Common myeloid progenitor, CD34-positive (primary cell): ENCODE results near the gene SLFN14.
"Not testable (repeated sequence)": the region's sequence is repeated elsewhere in the genome, so short reads cannot be mapped to it uniquely, and the experiment has no call there.

ENCODE experiments used
- CTCF ChIA-PET: fragments of 350-600 bp; sonication (Branson Sonifier 250); formaldehyde crosslinking; loops from one replicate; lab custom pipeline; 2021; ENCODE audit warnings: antibody characterized with exemption; lab: Charles Lee
- POLR2A ChIA-PET: fragments of 350-600 bp; sonication (Branson Sonifier 250); formaldehyde crosslinking; loops from one replicate; lab custom pipeline; 2021; ENCODE audit warnings: antibody characterized with exemption; lab: Charles Lee
- DNase-seq, 3 donors: peaks; one replicate each; pipeline versions ENCODE4 v3.0.0 to v3.0.0-alpha.2; 2013
- H3K27ac ChIP-seq, 2 experiments: 1 replicate in 1 of 2; 2 replicates in 1 of 2; pipeline ENCODE4 v1.7.0; 2013; ENCODE audit warnings: inconsistent platforms in 2 of 2, low read length in 2 of 2, mild to moderate bottlenecking in 2 of 2, low read depth in 1 of 2, moderate library complexity in 1 of 2; ENCODE audit not compliant: severe bottlenecking in 2 of 2, insufficient read depth in 1 of 2, poor library complexity in 1 of 2
- H3K27me3 ChIP-seq, 5 experiments: replicated peaks in 2 of 5; 1 replicate in 3 of 5; 2 replicates in 2 of 5; pipeline versions ENCODE4 v1.6.1 to v1.7.0; 2013; ENCODE audit warnings: low read length in 4 of 5, mild to moderate bottlenecking in 2 of 5, moderate library complexity in 2 of 5, inconsistent platforms in 1 of 5; ENCODE audit not compliant: insufficient read depth in 5 of 5, control insufficient read depth in 4 of 5
- H3K36me3 ChIP-seq, 4 experiments: 1 replicate in 2 of 4; 2 replicates in 2 of 4; pipeline versions ENCODE4 v1.6.1 to v1.7.0; 2013; ENCODE audit warnings: low read length in 3 of 4, control low read depth in 1 of 4, mild to moderate bottlenecking in 1 of 4; ENCODE audit not compliant: control insufficient read depth in 4 of 4, insufficient read depth in 4 of 4
- H3K4me1 ChIP-seq, 4 experiments: 1 replicate in 3 of 4; 2 replicates in 1 of 4; pipeline versions ENCODE4 v1.6.1 to v1.7.1; 2013; ENCODE audit warnings: low read length in 3 of 4, mild to moderate bottlenecking in 3 of 4, control low read depth in 1 of 4, inconsistent platforms in 1 of 4, moderate library complexity in 1 of 4; ENCODE audit not compliant: control insufficient read depth in 4 of 4, insufficient read depth in 4 of 4; ENCODE audit errors: control extremely low read depth in 1 of 4
- H3K4me3 ChIP-seq, 7 experiments: 1 replicate in 4 of 7; 2 replicates in 3 of 7; pipeline versions ENCODE4 v1.5.1 to v1.7.0; 2013; ENCODE audit warnings: mild to moderate bottlenecking in 7 of 7, low read length in 6 of 7, moderate library complexity in 6 of 7, inconsistent platforms in 2 of 7, low read depth in 2 of 7, control low read depth in 1 of 7; ENCODE audit not compliant: insufficient read depth in 4 of 7, control insufficient read depth in 1 of 7; ENCODE audit errors: extremely low read depth in 1 of 7
- H3K9me3 ChIP-seq, 5 experiments: 1 replicate in 4 of 5; 2 replicates in 1 of 5; pipeline versions ENCODE4 v1.6.1 to v1.7.1; 2013; ENCODE audit warnings: low read length in 4 of 5, mild to moderate bottlenecking in 2 of 5, inconsistent platforms in 1 of 5, low read depth in 1 of 5, moderate library complexity in 1 of 5; ENCODE audit not compliant: control insufficient read depth in 4 of 5, insufficient read depth in 2 of 5; ENCODE audit errors: control extremely low read depth in 1 of 5
- WGBS: methylation state at CpG from one replicate; pipeline ENCODE4 v1.1.5; 2013; ENCODE audit not compliant: insufficient coverage; 5-methylcytosine and 5-hydroxymethylcytosine counted together

The SLFN14 gene

GRCh38 chr17:35566968-35567367 lies 6.3 kb upstream of the SLFN14 start:
- Histone ChIP-seq H3K27me3 (no peaks in the 10 kb centered on the region), H3K4me3 (peak overlapping the region in 6 of 7 experiments; percentile 87 to 99 (median 96)), H3K4me1 (peaks cover 0 to 26% (median 23%) of the 10 kb centered on the region in 4 experiments), H3K9me3 (no peaks in the 10 kb centered on the region), H3K36me3 (no peaks in the 10 kb centered on the region), H3K27ac (peak overlapping the region in 1 of 2 experiments; percentile 94)
- WGBS = 88% methylated on average over 10 of the region's 11 CpGs
- no peak for DNase-seq
- ChIA-PET POLR2A (interaction anchor here (1.5 kb wide), 1 partner anchor 20 kb away, joined by 5 read pairs; the partner anchor contains the start of gene AP2B1), CTCF (no interaction called here)

- H3K27ac ChIP-seq, H3K4me3 ChIP-seq, H3K9me3 ChIP-seq, POLR2A ChIA-PET, H3K27me3 ChIP-seq, H3K36me3 ChIP-seq, DNase-seq: not testable (repeated sequence)
- peaks cover 21 to 43% (median 34%) of the 10 kb centered on the region in 4 experiments for H3K4me1 ChIP-seq
- WGBS = 95% methylated on average over 7 of the region's 16 CpGs
- CTCF ChIA-PET = interaction anchor here (0.7 to 1.4 kb wide), 4 partner anchors 8 to 185 kb away, joined by 3 to 4 read pairs (median 4); no protein-coding TSS in a partner anchor
Observed at GRCh38 chr17:35563181-35563580, 2.6 kb upstream of the SLFN14 start.

GRCh38 chr17:35559495-35560210 lies 966 bp downstream of the SLFN14 start:
- ChIA-PET CTCF (interaction anchor here (0.7 to 2.5 kb wide), 6 partner anchors 8 to 54 kb away, joined by 3 to 7 read pairs (median 5); partner anchors contain the start of gene PEX12), POLR2A (interaction anchor here (0.6 to 2.8 kb wide), 4 partner anchors 17 to 50 kb away, joined by 3 to 20 read pairs (median 4); partner anchors contain the start of gene PEX12)
- no peaks in the 10 kb centered on the region for H3K27me3 ChIP-seq
- WGBS = 0% methylated on average over 1 of the region's 2 CpGs
- H3K36me3 ChIP-seq = no peaks in the 10 kb centered on the region
- peaks cover 21 to 56% (median 48%) of the 10 kb centered on the region in 4 experiments for H3K4me1 ChIP-seq
- peak overlapping the region in 4 of 7 experiments; percentile 12 to 63 (median 43) for H3K4me3 ChIP-seq
- H3K9me3 ChIP-seq = no peaks in the 10 kb centered on the region
- DNase-seq = peak; percentile 75 to 94 (median 86)
- H3K27ac ChIP-seq = peak overlapping the region; percentile 40 to 79

- no peaks in the 10 kb centered on the region for H3K27me3 ChIP-seq
- H3K27ac ChIP-seq = no peak overlapping the region
- ChIA-PET POLR2A (no interaction called here), CTCF (interaction anchor here (0.9 to 1.3 kb wide), 3 partner anchors 10 to 190 kb away, joined by 3 to 4 read pairs (median 4); no protein-coding TSS in a partner anchor)
- no peak overlapping the region for H3K4me3 ChIP-seq
- no peaks in the 10 kb centered on the region for H3K36me3 ChIP-seq
- 94% methylated on average over 2 of the region's 3 CpGs for WGBS
- peak in 1 of 3 donors; percentile 35 for DNase-seq
- no peaks in the 10 kb centered on the region for H3K9me3 ChIP-seq
- peaks cover 21 to 57% (median 51%) of the 10 kb centered on the region in 4 experiments for H3K4me1 ChIP-seq
Observed at GRCh38 chr17:35557353-35557752, 3.3 kb downstream of the SLFN14 start.

GRCh38 chr17:35555691-35556090 lies 4.9 kb downstream of the SLFN14 start:
- POLR2A ChIA-PET = interaction anchor here (0.6 to 0.7 kb wide), 2 partner anchors 16 to 19 kb away, joined by 3 read pairs; no protein-coding TSS in a partner anchor
- H3K27me3 ChIP-seq = no peaks in the 10 kb centered on the region
- H3K36me3 ChIP-seq = no peaks in the 10 kb centered on the region
- WGBS = 93% methylated on average over 3 of the region's 5 CpGs
- CTCF ChIA-PET = interaction anchor here (0.7 to 4.1 kb wide), 15 partner anchors 13 to 192 kb away, joined by 3 to 26 read pairs (median 4); partner anchors contain the start of gene PEX12
- no peak overlapping the region for H3K27ac ChIP-seq
- peak; percentile 63 to 81 (median 81) for DNase-seq
- H3K9me3 ChIP-seq = no peaks in the 10 kb centered on the region
- no peak overlapping the region for H3K4me3 ChIP-seq
- peaks cover 21 to 50% (median 43%) of the 10 kb centered on the region in 4 experiments for H3K4me1 ChIP-seq

GRCh38 chr17:35554668-35555067 lies 6.0 kb downstream of the SLFN14 start:
- CTCF ChIA-PET = interaction anchor here (0.6 to 4.1 kb wide), 11 partner anchors 9 to 129 kb away, joined by 3 to 26 read pairs (median 4); no protein-coding TSS in a partner anchor
- POLR2A ChIA-PET = interaction anchor here (0.6 kb wide), 1 partner anchor 46 kb away, joined by 3 read pairs; no protein-coding TSS in a partner anchor
- Histone ChIP-seq H3K9me3 (no peaks in the 10 kb centered on the region), H3K27ac (no peak overlapping the region), H3K4me1 (peaks cover 12 to 40% (median 34%) of the 10 kb centered on the region in 4 experiments), H3K4me3 (no peak overlapping the region), H3K27me3 (no peaks in the 10 kb centered on the region), H3K36me3 (no peaks in the 10 kb centered on the region)
- DNase-seq = no peak
- WGBS = 90% methylated on average over 2 of the region's 5 CpGs
